GM12878 (cell line): ENCODE measurements around the gene MICALL2. TPM values are rescaled to one million over a fixed set of nuclear protein-coding genes. Genes with fewer than 3 reads are reported as not detected.

Experiments used
- ATAC-seq: fragments of 200-7000 bp; cut with Tn5 transposase; 3 replicates; pipeline ENCODE4 v1.9.1; 2020; ENCODE audit warnings: mild to moderate bottlenecking, moderate library complexity
- BruUV-seq: library from RNA; stranded (reverse); fragments of 400-500 nt; replicated peaks from 2 replicates; lab custom pipeline; 2021; lab: Mats Ljungman, UMichigan
- CTCF ChIA-PET: fragments of 300-600 bp; sonication (Branson Sonifier 250); formaldehyde crosslinking; extraction: SDS; loops from one replicate; lab custom pipeline; 2021; ENCODE audit warnings: inconsistent platforms; lab: Yijun Ruan, JAX
- POLR2A ChIA-PET: fragments of 350-600 bp; formaldehyde crosslinking; extraction: SDS; loops from one replicate; lab custom pipeline; 2021; ENCODE audit warnings: inconsistent platforms; lab: Charles Lee
- RAD21 ChIA-PET: fragments of 300-600 bp; sonication (Branson Sonifier 250); formaldehyde crosslinking; loops from one replicate; lab custom pipeline; 2023; ENCODE audit warnings: antibody characterized with exemption; ENCODE audit not compliant: unreplicated experiment; lab: Charles Lee
- SMC1A ChIA-PET: fragments of 300-600 bp; sonication (Branson Sonifier 250); formaldehyde crosslinking; loops from one replicate; lab custom pipeline; 2023; ENCODE audit not compliant: unreplicated experiment, uncharacterized antibody; lab: Charles Lee
- DNase-seq: peaks from one replicate; pipeline ENCODE4 v3.0.0-alpha.2; 2011; ENCODE audit warnings: low read depth, low spot score
- FAIRE-seq: peaks from 3 replicates; lab custom pipeline; 2011; peaks lifted over from hg19 to GRCh38; lab: Jason Lieb, UNC
- H2AFZ ChIP-seq: 2 replicates; pipeline ENCODE4 v1.6.0; 2011; ENCODE audit warnings: low read depth, low read length, control low read depth; ENCODE audit not compliant: control insufficient read depth
- H3K27ac ChIP-seq: 2 replicates; pipeline ENCODE4 v1.5.1; 2011; ENCODE audit warnings: control low read depth; ENCODE audit not compliant: control insufficient read depth, insufficient read depth
- H3K27me3 ChIP-seq, 2 experiments: replicated peaks in 1 of 2; 2 replicates each; pipeline versions ENCODE4 v1.6.0 to v1.6.1; 2011; ENCODE audit warnings: low read length in 1 of 2; ENCODE audit not compliant: control insufficient read depth in 2 of 2, insufficient read depth in 2 of 2
- H3K36me3 ChIP-seq, 2 experiments: 2 replicates each; pipeline ENCODE4 v1.5.1; 2011; ENCODE audit warnings: low read length in 1 of 2; ENCODE audit not compliant: control insufficient read depth in 2 of 2, insufficient read depth in 2 of 2
- H3K4me1 ChIP-seq: 2 replicates; pipeline ENCODE4 v1.6.1; 2011; ENCODE audit warnings: mild to moderate bottlenecking, low read length, moderate library complexity, mixed read lengths; ENCODE audit not compliant: control insufficient read depth, insufficient read depth
- H3K4me2 ChIP-seq: 2 replicates; pipeline ENCODE4 v1.6.0; 2011; ENCODE audit warnings: control low read depth; ENCODE audit not compliant: control insufficient read depth, insufficient read depth
- H3K4me3 ChIP-seq: fragments of 200-600 bp; sonication (generic); 2 replicates; pipeline ENCODE4 v1.5.1; 2016
- H3K79me2 ChIP-seq: 2 replicates; pipeline ENCODE4 v1.6.0; 2011; ENCODE audit warnings: low read length; ENCODE audit not compliant: control insufficient read depth, insufficient read depth
- H3K9ac ChIP-seq: 2 replicates; pipeline ENCODE4 v1.8.0; 2011; ENCODE audit warnings: low read length, control low read depth, mixed read lengths; ENCODE audit not compliant: control insufficient read depth, insufficient read depth
- H3K9me3 ChIP-seq: replicated peaks from 3 replicates; pipeline ENCODE4 v1.5.1; 2011; ENCODE audit warnings: mild to moderate bottlenecking, low read length; ENCODE audit not compliant: control insufficient read depth, insufficient read depth
- H4K20me1 ChIP-seq: 2 replicates; pipeline ENCODE4 v1.6.0; 2011; ENCODE audit not compliant: control insufficient read depth, insufficient read depth
- BCL11A ChIP-seq: IDR thresholded peaks from 2 replicates; pipeline ENCODE4 v1.6.1; 2011; ENCODE audit warnings: low read depth, low read length
- CEBPZ ChIP-seq: fragments of 150-350 bp; IDR thresholded peaks from 2 replicates; pipeline ENCODE4 v1.6.1; 2016; ENCODE audit warnings: low read depth, low read length
- ESRRA ChIP-seq: IDR thresholded peaks from 2 replicates; pipeline ENCODE4 v1.6.1; 2012; ENCODE audit warnings: mild to moderate bottlenecking, low read length, improper control_type of control experiment
- FOXK2 ChIP-seq: fragments of 450-650 bp; IDR thresholded peaks from 2 replicates; pipeline ENCODE4 v1.6.1; 2017; ENCODE audit warnings: mild to moderate bottlenecking, moderate library complexity
- FOXM1 ChIP-seq: IDR thresholded peaks from 2 replicates; pipeline ENCODE4 v1.6.1; 2012; ENCODE audit warnings: low read depth, mild to moderate bottlenecking, inconsistent platforms, low read length, moderate library complexity
- IKZF2 ChIP-seq, 2 experiments: fragments of 450-650 bp; IDR thresholded peaks; 2 replicates each; pipeline ENCODE4 v1.6.1; 2017; ENCODE audit warnings: mild to moderate bottlenecking in 2 of 2, moderate library complexity in 2 of 2
- KDM1A ChIP-seq: fragments of 200-600 bp; sonication (generic); IDR thresholded peaks from 2 replicates; pipeline ENCODE4 v1.6.1; 2016; ENCODE audit warnings: borderline replicate concordance
- MYC ChIP-seq: IDR thresholded peaks from 2 replicates; pipeline ENCODE4 v1.6.1; 2011; ENCODE audit warnings: mild to moderate bottlenecking, low read length, moderate library complexity, inconsistent platforms; ENCODE audit not compliant: insufficient read depth, insufficient replicate concordance, insufficient read length, severe bottlenecking
- NKRF ChIP-seq: fragments of 450-650 bp; conservative IDR thresholded peaks from 2 replicates; pipeline ENCODE4 v1.6.1; 2017; ENCODE audit warnings: mild to moderate bottlenecking, moderate library complexity
- NR2C1 ChIP-seq: fragments of 450-650 bp; IDR thresholded peaks from 2 replicates; pipeline ENCODE4 v1.6.1; 2017; ENCODE audit warnings: antibody characterized with exemption, mild to moderate bottlenecking, moderate library complexity
- NR2F1 ChIP-seq: fragments of 450-650 bp; conservative IDR thresholded peaks from 2 replicates; pipeline ENCODE4 v1.6.1; 2017; ENCODE audit warnings: mild to moderate bottlenecking
- PAX5 ChIP-seq: IDR thresholded peaks from 2 replicates; pipeline ENCODE4 v1.6.1; 2011; ENCODE audit warnings: low read depth, low read length, borderline replicate concordance
- POU2F2 ChIP-seq: IDR thresholded peaks from 3 replicates; pipeline ENCODE4 v1.6.1; 2011; ENCODE audit warnings: low read depth, mild to moderate bottlenecking, low read length, borderline replicate concordance
- RB1 ChIP-seq: fragments of 450-650 bp; formaldehyde crosslinking; IDR thresholded peaks from 2 replicates; pipeline ENCODE4 v1.6.1; 2017; ENCODE audit warnings: mild to moderate bottlenecking, borderline replicate concordance
- SMARCA5 ChIP-seq: fragments of 450-650 bp; IDR thresholded peaks from 2 replicates; pipeline ENCODE4 v1.6.1; 2017; ENCODE audit warnings: mild to moderate bottlenecking
- SP1 ChIP-seq: IDR thresholded peaks from one replicate; pipeline ENCODE4 v1.6.1; 2011; ENCODE audit warnings: low read depth, low read length
- ZNF384 ChIP-seq: IDR thresholded peaks from 2 replicates; pipeline ENCODE4 v1.6.1; 2012; ENCODE audit warnings: low read depth, mild to moderate bottlenecking, low read length, improper control_type of control experiment, borderline replicate concordance
- ZSCAN29 ChIP-seq: fragments of 450-650 bp; IDR thresholded peaks from 2 replicates; pipeline ENCODE4 v1.6.1; 2017; ENCODE audit warnings: mild to moderate bottlenecking, moderate library complexity
- WGBS: methylation state at CpG from one replicate; pipeline ENCODE4 v1.1.6; 2016; ENCODE audit warnings: low lambda C conversion rate; ENCODE audit not compliant: insufficient replicate concordance, insufficient coverage; ENCODE audit errors: missing lambda C conversion rate; 5-methylcytosine and 5-hydroxymethylcytosine counted together
- in situ Hi-C: fragments of 300-500 bp; cut with MboI; formaldehyde crosslinking; loops from 9 replicates; pipeline ENCODE4 v1.14.3; 2018; ENCODE audit warnings: mixed read lengths
- intact Hi-C: fragments of 100-400 bp; cut with micrococcal nuclease; formaldehyde crosslinking; loops from one replicate; pipeline ENCODE4 v1.14.2; 2022; ENCODE audit not compliant: unreplicated experiment
- polyA plus RNA-seq, 11 experiments: library from polyadenylated mRNA; depleted of rRNA in 4 of 11; unstranded in 6 of 11; stranded (reverse) in 5 of 11; fragments of >200 nt; fragmentation: Nextera tagmentation in 4 of 11; fragmentation: Illumina TruSeq in 1 of 11; extraction: Ambion mirVana in 4 of 11; extraction: Trizol in 1 of 11; gene quantifications; 1 replicate in 1 of 11; 2 replicates in 10 of 11; pipeline versions ENCODE4 v1.2.1 to v1.2.3, GENCODE V29; 2011 to 2016; ENCODE audit warnings: inconsistent platforms in 2 of 11, missing spikeins in 2 of 11, low read depth in 1 of 11
- total RNA-seq, 4 experiments: library from RNA; depleted of rRNA in 3 of 4; stranded (reverse); fragments of >200 nt in 3 of 4; fragmentation: Illumina TruSeq in 1 of 4; extraction: Trizol in 1 of 4; gene quantifications; 2 replicates each; pipeline versions ENCODE4 v1.2.1 to v1.2.3, GENCODE V29; 2013 to 2021
- TF ChIP-seq, protein P1 (sequence below): fragments of 450-650 bp; IDR thresholded peaks from 2 replicates; pipeline ENCODE4 v1.6.1; 2017; ENCODE audit warnings: mild to moderate bottlenecking

The MICALL2 gene
- total and polyA plus RNA-seq, 10 of the 15 experiments (the other 5 are each of a cell fraction or from before 2014, with no cell fraction given), result 0.04 to 1.7 (median 0.83) TPM; not detected in 3

DNA sequence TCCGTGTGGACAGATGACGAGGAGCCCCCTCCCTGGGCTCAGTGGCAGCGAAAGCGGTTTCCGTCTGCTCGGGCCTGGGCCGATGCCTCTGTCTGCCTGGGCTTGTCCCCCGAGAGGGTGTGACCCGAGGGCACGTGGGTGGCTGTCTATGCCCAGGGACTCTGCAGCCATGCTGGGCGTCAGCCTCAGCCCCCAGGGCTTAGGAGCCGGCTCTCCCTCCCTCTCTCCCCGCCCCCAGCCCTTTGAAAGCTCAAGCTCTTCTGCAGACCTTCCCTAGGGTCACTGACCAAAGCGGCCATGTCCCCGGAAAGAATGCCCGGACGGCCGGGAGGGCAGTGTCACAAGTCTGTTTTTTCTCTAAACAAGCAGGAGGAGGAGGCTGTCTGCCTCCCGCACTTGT lies 7.1 kb downstream of the MICALL2 start (continued):
- no peak for TF ChIP-seq ZNF384
- TF ChIP-seq ESRRA, result no peak
- no peak for TF ChIP-seq NR2C1
- no peak for TF ChIP-seq KDM1A
- no peak for TF ChIP-seq SP1
- TF ChIP-seq SMARCA5, result no peak
- no peak for TF ChIP-seq PAX5
- TF ChIP-seq ZSCAN29, result no peak
- TF ChIP-seq CEBPZ, result no peak

GRCh38 chr7:1450987-1451386 lies 8.3 kb downstream of the MICALL2 start:
- Histone ChIP-seq H3K4me1 (no peaks in the 10 kb centered on the region), H3K4me2 (no peak overlapping the region), H3K9me3 (no peaks in the 10 kb centered on the region), H2AFZ (no peak overlapping the region), H3K9ac (no peak overlapping the region), H3K36me3 (no peaks in the 10 kb centered on the region), H4K20me1 (no peaks in the 10 kb centered on the region), H3K27me3 (no peaks in the 10 kb centered on the region), H3K79me2 (no peaks in the 10 kb centered on the region), H3K4me3 (no peak overlapping the region), H3K27ac (no peak overlapping the region)
- ChIA-PET POLR2A (no interaction called here), SMC1A (no interaction called here), RAD21 (no interaction called here), CTCF (no interaction called here)
- ATAC-seq (no peak), FAIRE-seq (no peak), DNase-seq (no peak)
- intact Hi-C loops (no loop called here), in situ Hi-C loops (no loop called here)
- no TSS peak for BruUV-seq
- WGBS, result 58% methylated on average over 11 of the region's 11 CpGs
- TF ChIP-seq POU2F2, result no peak
- no peak for TF ChIP-seq FOXM1
- no peak for TF ChIP-seq MYC
- no peak for TF ChIP-seq FOXK2
- TF ChIP-seq NKRF, result no peak
- TF ChIP-seq NR2F1, result no peak
- no peak for TF ChIP-seq RB1
- TF ChIP-seq BCL11A, result no peak
- no peak for TF ChIP-seq IKZF2 (IDR thresholded peaks at IDR 0.05)
- TF ChIP-seq, protein P1, sequence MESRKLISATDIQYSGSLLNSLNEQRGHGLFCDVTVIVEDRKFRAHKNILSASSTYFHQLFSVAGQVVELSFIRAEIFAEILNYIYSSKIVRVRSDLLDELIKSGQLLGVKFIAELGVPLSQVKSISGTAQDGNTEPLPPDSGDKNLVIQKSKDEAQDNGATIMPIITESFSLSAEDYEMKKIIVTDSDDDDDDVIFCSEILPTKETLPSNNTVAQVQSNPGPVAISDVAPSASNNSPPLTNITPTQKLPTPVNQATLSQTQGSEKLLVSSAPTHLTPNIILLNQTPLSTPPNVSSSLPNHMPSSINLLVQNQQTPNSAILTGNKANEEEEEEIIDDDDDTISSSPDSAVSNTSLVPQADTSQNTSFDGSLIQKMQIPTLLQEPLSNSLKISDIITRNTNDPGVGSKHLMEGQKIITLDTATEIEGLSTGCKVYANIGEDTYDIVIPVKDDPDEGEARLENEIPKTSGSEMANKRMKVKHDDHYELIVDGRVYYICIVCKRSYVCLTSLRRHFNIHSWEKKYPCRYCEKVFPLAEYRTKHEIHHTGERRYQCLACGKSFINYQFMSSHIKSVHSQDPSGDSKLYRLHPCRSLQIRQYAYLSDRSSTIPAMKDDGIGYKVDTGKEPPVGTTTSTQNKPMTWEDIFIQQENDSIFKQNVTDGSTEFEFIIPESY, result no peak
